Stimulated activated CD8-positive, alpha-beta memory T cell treated with anti-CD3 and anti-CD28 coated beads, Interleukin-2, amount 100 ng/mL, for 48 hours (primary cell): ENCODE data around the gene MYO1C.

Experiments
- DNase-seq, 2 donors: peaks; one replicate each; pipeline ENCODE4 v3.0.0-alpha.2; 2020; ENCODE audit warnings: low read depth in 2 of 2

The MYO1C gene

DNA sequence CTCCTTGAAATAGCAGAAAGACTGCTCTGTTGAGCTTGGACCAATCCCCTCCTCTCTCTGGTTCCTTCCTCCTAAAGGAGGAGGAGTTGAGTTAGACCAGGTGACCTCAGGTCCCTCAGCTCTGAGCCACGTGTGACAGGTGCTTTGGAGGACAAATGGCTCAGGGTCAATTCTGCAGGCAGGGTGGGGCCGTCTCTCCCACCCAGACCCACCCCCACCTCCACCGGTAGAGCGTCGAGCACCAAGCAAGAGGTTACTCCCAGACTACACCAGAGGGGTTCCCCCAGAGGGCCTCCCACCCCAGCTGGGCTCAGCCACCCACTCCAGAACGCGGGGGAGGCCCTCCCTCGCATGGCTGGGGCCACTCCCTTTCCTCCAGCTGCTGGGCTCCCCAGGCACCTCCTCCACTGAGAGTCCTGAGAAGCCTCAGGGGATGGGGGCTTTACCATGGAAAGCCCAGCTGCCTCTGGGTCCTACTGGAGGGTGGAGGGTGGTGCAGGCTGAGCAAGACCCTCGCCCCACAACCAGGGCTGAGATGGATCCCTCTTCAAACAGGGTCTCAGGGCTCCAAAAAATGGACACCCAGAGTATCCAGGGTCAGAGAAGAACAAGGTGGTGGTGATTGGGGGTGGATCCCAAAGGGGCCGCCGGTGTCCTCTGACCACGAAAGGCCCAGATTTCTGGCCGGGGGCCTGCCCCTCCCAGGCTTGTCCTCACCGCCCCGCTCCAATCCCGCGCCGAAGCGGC lies 7.6 kb downstream of the MYO1C start:
- no peak for DNase-seq

DNA sequence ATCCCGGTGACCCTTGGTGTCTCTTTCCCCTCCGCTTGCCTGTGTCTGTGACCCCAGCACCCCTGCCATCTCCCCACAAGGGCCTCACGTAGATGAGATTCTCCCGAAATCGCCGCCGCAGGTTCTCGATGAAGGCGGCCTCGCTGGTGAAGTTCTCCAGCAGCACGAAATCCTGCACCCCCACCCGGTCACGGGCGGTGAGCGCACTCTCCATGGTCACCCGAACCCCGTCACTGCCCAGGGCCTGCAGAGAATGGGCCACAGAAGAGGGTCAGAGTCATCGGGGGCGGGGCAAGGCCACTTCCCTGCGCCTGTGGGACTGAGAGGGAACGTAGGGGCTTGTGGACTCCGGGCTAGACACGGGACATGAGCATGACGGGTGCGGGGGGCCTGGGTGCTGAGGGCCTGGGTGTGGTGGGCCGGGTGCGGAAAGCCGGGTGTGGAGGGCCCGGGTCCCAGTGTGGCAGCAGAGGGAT lies 8.4 kb downstream of the MYO1C start:
- DNase-seq = no peak

DNA sequence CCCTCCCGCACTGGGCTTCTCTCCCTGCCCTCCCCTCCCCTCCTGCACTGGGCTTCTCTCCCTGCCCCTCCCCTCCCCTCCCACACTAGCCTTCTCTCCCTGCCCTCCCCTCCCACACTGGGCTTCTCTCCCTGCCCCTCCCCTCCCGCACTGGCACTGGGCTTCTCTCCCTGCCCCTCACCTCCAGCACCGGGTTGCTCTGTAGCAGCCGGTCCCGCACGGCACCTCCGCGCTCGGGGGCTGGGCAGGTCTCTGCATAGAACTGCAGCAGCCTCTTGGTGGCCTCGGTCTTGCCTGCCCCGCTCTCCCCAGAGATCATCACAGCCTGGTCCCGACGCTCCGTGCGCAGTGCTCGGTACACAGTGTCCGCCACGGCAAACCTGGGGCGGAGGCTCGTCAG lies 9.8 kb downstream of the MYO1C start:
- DNase-seq = no peak

DNA sequence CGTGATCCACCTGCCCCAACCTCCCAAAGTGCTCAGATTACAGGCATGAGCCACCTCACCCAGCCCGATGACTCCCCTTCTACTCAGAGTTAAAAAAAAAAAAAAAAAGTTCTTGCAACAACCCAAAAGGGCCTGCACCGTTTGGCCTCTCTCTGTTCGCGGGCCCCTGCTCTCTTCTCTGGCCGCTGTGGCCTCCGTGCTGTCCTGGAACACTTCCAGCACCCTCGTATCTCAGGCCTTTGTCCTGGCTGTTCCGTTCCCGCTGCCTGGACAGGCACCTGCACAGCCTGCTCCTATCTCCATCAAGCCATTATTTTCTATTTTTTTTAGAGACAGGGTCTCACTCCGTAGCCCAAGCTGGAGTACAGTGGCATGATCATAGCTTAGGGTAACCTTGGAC lies 10.8 kb downstream of the MYO1C start:
- no peak for DNase-seq

DNA sequence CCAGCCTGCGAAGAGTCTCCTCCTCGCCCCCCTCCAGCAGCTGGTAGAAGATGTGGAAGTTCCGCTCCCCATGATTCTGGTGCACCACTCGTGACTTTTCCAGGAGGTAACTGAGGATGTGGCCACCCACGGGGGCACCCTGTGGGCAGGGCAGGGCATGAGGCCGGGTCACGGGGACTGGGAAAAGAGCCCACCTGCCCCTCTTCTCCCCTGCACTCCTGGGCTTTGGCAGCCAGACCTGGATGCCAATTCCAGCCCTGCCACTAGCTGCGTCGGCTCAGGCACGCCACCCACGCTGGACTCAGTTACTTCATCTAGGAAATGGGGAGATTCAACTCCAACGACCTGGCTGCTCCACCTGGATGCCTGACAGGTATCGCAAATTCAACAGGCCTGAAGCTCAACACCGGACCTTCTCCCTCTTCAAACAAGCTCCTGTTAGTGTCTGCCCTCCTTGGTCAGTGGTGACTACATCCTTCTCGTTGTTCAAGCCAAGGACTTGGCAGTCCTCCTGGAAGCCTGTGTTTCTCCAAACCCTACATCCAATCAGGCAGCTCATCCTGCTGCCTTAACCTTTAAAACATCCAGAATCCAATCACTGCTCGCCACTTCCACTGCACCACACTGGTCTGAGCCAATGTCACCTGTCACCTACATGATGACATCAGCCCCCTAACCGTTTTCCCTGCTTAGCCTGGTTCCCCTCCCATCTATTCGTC lies 11.6 kb downstream of the MYO1C start:
- no peak for DNase-seq

DNA sequence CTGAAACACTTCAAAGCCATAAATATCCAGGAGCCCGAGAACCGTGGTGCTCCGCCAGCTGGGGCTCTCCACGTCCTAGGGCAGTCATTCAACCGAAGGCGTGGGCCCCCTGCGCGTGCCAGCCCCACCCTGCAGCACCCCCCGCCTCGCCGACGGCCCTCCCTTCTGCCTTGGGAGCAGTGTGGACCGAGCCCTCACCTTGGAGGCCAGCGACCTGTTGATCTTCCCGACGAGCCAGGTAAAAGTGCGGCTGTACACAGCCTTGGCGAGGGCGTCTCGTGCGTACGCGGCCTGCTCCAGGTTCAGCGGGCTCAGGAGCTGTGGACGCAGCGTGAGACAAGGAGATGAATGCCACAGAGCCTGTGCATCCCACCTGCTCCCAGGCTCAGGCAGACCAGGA lies 14.1 kb downstream of the MYO1C start:
- DNase-seq = no peak

DNA sequence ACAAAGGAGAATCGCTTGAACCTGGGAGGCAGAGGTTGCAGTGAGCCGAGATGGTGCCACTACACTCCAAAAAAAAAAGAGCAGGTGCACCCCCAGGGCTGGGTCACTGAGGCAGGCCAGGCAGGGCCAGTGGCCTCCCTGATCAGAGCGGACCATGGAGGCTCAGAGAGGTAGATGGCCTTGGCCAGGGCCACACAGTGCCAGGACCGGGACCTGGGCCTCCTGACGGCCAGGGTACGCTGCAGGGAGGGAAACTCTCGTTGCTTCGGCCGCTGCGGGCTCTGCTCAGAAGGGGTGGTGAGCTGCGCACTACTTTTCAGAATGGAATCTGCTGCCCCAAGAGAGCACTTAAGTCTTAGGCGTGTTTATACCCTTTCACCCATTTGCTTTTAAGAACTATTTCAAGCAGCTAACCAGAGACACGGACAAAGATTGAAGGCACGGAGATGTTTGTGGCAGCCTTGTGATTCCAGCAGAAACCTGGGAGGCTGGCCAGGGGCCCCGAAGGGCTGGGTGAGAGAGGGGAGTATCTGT lies 17.1 kb downstream of the MYO1C start:
- DNase-seq = no peak

DNA sequence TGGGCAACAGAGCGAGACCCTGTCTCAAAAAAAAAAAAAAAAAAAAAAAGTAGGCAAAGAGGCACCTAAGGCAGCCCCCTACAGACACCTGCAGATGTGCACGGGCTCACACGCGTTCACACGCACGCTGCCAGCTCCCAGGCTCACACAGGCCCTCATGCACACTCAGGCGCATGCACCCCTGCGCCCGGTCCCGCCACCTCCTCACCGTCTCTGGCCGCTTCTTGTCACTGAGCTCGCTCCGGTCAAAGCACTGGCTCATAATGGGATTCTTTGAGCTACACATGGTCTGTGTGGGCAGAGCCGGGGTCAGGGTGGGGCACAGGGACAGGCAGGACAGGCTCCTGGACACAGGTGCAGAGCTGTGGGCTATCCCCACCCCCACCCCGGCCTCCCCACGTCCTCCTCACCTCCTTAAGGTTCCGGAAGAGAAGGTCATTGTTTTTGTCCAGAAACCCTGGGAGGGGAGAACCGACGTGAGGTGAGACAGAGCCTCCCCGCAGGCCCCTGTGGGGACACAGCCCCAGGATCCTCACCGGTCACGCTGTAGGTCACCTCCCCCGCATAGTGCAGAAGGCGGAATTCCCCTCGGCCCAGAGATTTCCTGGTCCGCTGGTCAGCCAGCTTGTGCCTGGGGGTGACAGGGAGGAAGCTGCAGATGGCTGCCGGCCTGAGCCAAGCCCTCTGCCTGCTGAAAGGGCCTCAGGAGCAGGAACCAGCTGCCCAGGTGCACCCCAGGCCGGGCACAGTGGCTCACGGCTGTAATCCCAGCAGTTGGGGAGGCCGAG lies 17.9 kb downstream of the MYO1C start:
- DNase-seq = no peak

DNA sequence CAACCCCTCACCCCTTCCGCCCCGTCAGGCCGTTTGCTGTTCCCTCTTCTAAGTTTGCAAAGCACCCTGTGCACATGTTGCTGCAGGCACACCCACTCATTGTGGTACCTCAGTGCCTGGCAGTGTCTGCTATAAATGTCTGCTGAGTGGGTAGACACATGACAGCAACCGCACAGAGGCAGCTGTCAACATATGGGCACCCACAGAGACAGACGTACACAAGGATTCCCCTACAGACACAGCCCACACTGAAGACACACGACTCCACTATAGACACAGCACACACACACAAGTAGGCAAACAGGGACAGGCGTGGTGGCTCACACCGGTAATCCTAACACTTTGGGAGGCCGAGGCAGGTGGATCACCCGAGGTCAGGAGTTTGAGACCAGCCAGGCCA lies 18.6 kb downstream of the MYO1C start:
- DNase-seq = no peak

DNA sequence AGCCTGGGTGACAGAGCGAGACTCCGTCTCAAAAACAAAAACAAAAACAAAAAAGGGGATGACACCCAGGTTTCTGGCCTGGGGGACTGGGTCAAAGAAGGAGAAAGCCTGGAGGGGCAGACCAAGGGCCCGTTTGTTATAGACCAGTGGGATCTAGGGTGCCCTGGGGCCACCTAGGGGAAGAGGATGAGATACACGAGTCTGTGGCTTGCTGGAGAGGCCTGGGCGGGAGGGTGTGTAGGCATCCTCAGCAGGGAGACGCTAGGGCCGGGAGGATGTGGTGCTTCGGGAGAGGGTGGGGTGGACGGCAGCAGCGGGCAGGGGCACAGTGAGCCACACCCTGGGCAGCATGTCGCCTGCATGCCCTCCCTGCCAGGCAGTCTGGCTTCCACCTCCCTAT lies 19.3 kb downstream of the MYO1C start:
- no peak for DNase-seq

DNA sequence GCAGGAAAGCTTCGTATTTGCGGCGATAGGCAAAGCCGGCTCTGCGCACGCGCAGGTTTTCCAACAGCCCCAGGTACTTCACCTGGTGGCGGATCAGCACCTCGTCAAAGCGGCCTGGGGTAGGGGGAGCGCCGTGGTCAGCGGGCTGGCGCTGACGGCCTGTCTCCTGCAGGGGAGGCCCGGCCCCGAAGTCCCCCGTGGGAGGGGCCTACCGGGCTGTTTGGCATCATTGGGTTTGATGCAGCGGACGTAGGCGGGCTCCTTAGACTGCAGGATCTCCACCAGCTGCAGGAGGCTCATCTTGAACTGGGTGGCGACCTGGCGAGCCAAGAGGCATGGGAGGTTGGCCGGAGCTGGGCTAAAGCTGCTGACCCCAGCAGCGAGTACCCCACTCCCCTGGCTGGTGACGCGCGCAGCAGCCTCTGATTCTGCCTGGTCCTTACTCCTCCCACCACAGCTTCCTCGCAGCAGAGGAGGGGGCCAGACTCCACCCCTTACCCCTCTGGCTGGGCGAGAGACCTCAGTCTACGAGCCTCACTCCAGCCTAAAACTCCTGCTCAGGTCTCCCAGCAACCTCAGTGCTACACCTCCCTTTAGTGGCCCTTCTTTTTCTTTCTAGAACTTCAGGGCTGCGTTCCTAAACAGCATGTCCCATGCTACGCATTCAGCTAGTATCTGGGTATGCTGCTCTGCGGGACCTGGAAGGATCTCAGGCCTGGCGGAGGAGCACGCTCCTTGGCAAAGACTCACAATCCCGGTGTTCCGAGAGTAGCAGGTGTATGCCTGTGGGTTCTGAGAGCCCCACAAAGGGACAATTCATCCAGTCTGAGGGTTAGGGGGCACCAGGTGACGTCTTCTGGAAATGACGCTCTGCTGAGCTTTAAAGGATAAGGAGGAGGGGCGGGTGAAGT lies 20.3 kb downstream of the MYO1C start:
- no peak for DNase-seq

DNA sequence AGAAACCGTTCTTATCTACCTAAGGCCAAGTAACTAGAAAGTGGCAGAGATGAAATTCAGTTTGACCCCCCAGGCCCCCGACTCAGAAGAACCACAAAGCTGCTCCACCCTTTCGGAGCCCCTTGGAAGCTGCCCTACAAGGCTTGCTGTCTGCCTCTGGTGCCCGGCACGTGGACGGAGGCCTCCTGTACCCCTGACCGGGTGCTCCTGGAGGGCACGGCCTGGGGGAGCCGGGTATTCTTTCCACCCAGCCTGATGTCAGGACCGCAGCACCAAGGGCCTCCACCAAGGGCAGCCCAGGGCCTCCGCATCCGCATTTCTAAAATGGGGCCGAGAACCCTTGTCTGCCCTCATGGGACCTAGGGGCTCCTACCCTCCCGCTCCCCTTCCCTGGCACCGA lies 21.0 kb downstream of the MYO1C start:
- no peak for DNase-seq

DNA sequence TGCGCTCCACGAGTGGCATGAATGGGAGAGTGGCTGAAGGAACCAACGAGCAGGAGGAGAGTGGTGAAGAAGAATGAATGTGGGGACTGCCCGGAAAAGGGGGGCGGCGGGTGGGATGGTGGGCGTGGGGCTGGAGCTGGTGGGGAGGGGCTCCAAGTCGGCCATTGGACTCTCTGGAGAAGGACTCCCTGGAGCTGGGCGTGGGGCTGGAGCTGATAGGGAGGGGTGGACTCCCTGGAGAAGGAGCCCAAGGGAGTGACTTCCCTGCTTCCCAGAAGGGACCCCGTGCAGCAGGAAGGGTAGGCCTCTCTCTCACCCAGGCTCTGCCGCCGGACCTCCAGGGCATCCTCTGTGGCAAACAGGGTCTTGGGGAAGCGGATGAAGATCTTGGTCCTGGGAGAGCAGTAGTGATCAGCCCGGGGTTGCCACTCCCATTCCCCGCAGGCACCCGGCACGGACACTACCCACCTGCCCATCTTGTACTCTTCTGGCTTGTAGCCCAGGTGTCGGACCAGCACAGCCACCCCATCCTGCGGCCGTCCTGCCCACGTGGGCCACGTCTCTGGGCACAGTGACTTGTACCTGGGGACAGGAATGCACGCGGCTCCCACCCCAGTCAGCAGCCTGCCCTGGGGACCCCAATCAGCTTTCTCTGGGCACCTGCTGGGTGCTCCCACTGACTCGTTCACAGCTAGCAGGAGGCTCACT lies 21.6 kb downstream of the MYO1C start:
- DNase-seq = no peak

DNA sequence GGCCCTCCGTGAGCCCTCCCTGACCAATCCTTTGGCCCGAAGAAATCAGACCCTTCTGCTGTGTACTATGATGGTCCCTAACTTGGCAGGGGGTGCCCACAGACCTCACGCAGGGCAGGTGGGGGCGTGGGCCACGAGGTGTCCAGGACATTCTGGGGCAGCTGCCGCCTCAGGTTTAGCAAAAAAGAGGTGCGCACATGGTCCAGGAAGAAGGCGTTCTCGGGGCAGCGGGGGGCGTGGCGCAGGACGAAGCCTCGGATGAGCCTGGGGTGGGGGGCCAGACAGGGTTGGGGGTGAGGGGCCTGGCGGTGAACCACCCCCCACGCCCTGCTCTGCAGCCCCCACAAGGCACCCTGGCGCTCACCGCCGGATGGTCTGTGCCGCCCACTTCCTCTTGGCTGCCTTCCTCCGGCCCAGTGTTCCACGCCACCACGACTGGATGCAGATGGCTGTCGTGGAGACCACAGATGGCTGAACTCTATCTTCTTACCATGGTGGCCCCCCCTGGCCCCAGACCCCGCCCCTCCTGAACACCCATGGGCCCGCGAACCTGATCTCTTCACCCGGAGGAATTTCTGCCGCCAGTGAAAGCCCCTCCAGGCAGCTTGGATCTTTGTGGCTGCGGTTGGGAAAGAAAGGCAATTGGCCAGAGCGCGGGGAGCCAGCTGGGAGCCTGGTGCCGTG lies 22.3 kb downstream of the MYO1C start:
- DNase-seq = no peak

DNA sequence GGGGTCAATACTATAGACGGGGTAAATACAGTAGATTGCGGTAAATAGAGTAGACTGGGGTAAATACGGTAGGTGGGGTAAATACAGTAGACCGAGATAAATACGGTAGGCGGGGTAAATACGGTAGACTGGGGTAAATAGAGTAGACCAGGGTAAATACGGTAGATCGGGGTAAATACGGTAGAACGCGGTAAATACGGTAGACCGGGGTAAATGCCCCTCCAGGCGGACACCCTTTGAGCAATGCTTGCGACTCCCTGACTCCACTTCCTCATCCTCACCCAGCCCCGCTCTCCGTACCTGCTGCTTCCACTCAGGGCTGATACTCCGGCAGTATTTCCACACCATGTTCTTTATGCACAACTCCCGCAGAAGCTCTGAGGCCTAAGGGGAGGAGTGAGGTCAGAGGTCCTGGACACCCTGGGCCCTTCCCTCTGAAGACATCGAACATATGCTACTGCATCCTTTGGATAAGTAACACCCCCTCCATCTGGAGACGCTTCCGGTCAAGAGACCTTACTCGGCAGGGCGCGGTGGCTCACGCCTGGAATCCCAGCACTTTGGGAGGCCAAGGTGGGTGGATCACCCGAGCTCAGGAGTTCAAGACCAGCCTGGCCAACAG lies 23.1 kb downstream of the MYO1C start:
- no peak for DNase-seq

DNA sequence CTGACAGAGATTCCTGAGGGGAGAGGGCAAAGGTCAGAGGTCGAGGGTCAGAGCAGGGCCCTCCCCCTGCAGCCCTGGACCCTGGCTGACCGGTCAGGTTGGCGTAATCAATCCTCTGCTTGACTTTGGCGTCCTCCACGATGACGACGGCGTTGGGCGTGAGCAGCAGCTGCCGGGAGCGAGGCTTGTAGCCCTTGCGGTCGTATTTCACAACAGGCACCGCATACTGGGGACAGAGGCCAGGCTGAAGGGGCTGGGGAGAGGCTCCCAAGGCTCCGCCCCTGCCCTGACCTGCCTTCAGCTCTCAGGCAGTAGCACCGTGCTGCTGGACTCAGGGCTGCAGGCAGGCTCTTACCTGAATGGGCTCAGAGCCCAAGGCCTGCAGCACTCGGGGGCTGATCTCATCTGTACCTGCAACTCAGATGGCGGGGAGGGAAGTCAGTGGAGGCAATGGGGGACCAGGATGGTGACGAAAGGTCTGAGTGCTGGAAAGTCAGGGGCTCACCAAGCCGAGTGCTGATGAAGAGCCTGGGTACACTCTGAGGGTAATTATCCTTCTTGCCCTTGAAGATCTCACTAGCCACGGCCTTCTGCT lies 24.5 kb downstream of the MYO1C start:
- DNase-seq = no peak

DNA sequence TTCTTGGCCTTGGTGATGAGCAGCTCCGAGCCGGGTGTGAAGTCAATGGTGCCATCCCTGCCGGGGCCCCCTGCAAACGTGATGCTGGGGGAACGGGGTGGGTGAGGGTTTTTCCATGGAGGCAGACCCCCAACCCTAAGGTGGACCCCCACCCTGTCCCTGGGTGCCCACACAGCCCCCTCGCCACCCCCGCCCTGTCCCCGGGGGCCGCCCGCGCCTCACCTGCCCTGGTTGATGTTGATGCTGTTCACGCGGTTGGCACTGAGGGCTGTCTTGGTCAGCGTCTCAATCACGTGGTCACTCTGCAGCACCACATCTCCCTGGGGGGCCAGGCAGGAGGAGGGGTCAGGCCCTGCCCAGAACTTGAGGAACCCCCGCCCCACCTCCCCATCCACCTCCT lies 25.2 kb downstream of the MYO1C start:
- no peak for DNase-seq

DNA sequence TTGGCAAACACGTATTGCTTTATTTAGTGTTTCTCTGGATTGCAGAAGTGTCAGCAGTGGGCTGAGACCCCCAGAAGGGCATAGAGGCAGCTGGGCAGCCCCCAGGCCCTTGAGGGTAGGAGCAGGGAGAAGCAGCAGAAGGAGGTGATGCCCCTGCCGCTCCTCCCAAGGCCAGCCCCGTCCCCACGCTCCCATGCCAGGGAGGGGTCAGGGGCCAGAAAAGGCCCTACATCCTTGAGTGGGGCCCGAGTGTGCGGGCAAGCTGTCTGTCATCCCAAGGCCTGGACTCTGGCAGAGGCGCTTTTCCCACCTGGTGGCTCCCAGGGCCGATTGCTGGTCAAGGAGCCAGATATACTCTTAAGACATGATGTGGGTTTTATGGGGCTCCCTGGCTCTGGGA lies 28.3 kb downstream of the MYO1C start:
- no peak for DNase-seq
